Heart left ventricle (tissue), 13 donors: Measurements from ENCODE around the gene ZSCAN10.

Source experiments
- POLR2A ChIP-seq, 2 donors: fragments of 450-650 bp; IDR thresholded peaks; one replicate each; pipeline ENCODE4 v1.6.1; 2017; ENCODE audit warnings: antibody characterized with exemption in 2 of 2, mild to moderate bottlenecking in 2 of 2, moderate library complexity in 2 of 2
- TF ChIP-seq, protein P1 (sequence below), 12 donors: fragments of 200-600 bp; sonication (generic) in 4 of 12; IDR thresholded peaks; one replicate each; pipeline versions ENCODE4 v1.5.0 to v1.8.0; 2018 to 2022; ENCODE audit warnings: antibody characterized with exemption in 12 of 12, mild to moderate bottlenecking in 5 of 12
- donor health status: ischemic (EF 13 %, LVEDD 7.1; RV severe dilation, severe dysfunction).
- donor health status: DM: no; HTN: yes; CAD: no.
- donor health status: DM: no; HTN: no; CAD: no.
- donor health status: ischemic (EF 25% LVEDD 6.9; RV normal size, moderate dysfunction).
- donor health status: ischemic (EF 25% LVEDD 5.7; RV mildly dilated, moderate dysfunction).
- donor health status: ischemic (EF 35%, LVEDD 5.7; RV mildly dilated, moderate dysfunction).
- donor health status: nonischemic (EF 11% LVEDD 7.7; RV severe dilation, severe dysfunction).
- donor health status: DM: yes; HTN: yes; CAD: no.
- donor health status: PGD.
- donor health status: ischemic (EF 29% LVEDD 5.4; RV normal size, mild dysfunction).
- donor health status: nonischemic (EF 23%, LVEDD 6.1; RV moderate dilation, normal function).

DNA sequence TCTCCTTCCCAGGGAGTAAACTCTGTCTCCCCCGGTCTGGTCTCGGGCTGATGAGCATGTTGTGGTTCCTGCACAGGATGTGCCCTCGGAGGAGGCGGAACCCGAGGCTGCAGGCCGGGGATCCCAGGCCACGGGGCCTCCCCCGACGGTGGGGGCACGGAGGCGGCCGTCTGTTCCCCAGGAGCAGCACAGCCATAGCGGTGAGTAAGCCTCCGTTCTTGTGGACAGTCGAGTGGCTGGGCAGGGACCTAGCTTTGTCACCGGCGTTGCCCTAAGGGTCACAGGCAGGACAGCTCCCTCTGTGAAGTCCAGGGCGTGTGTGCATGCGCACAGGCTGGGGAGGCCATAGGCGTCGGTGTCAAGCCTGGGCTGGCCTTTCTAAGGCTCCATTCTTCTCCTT lies 39.2 kb upstream of the ZSCAN10 start:
- TF ChIP-seq, protein P1, sequence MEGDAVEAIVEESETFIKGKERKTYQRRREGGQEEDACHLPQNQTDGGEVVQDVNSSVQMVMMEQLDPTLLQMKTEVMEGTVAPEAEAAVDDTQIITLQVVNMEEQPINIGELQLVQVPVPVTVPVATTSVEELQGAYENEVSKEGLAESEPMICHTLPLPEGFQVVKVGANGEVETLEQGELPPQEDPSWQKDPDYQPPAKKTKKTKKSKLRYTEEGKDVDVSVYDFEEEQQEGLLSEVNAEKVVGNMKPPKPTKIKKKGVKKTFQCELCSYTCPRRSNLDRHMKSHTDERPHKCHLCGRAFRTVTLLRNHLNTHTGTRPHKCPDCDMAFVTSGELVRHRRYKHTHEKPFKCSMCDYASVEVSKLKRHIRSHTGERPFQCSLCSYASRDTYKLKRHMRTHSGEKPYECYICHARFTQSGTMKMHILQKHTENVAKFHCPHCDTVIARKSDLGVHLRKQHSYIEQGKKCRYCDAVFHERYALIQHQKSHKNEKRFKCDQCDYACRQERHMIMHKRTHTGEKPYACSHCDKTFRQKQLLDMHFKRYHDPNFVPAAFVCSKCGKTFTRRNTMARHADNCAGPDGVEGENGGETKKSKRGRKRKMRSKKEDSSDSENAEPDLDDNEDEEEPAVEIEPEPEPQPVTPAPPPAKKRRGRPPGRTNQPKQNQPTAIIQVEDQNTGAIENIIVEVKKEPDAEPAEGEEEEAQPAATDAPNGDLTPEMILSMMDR (IDR thresholded peaks at IDR 0.05): no peak
- TF ChIP-seq POLR2A (IDR thresholded peaks at IDR 0.05): no peak
